Testis (tissue), 2 donors: ENCODE results near the gene IL6ST.

Experiments used
- POLR2A ChIP-seq: fragments of 450-650 bp; IDR thresholded peaks from one replicate; pipeline ENCODE4 v1.6.1; 2017; ENCODE audit warnings: antibody characterized with exemption, mild to moderate bottlenecking, moderate library complexity
- TF ChIP-seq, protein P1 (sequence below), 3 experiments: fragments of 450-650 bp in 2 of 3; fragments of 200-600 bp in 1 of 3; sonication (generic) in 1 of 3; IDR thresholded peaks; one replicate each; pipeline ENCODE4 v1.5.1; 2016 to 2019; ENCODE audit warnings: antibody characterized with exemption in 3 of 3, mild to moderate bottlenecking in 2 of 3, moderate library complexity in 1 of 3

- TF ChIP-seq, protein P1, sequence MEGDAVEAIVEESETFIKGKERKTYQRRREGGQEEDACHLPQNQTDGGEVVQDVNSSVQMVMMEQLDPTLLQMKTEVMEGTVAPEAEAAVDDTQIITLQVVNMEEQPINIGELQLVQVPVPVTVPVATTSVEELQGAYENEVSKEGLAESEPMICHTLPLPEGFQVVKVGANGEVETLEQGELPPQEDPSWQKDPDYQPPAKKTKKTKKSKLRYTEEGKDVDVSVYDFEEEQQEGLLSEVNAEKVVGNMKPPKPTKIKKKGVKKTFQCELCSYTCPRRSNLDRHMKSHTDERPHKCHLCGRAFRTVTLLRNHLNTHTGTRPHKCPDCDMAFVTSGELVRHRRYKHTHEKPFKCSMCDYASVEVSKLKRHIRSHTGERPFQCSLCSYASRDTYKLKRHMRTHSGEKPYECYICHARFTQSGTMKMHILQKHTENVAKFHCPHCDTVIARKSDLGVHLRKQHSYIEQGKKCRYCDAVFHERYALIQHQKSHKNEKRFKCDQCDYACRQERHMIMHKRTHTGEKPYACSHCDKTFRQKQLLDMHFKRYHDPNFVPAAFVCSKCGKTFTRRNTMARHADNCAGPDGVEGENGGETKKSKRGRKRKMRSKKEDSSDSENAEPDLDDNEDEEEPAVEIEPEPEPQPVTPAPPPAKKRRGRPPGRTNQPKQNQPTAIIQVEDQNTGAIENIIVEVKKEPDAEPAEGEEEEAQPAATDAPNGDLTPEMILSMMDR (IDR thresholded peaks at IDR 0.05) = no peak
- TF ChIP-seq POLR2A = no peak
These were observed 33.9 kb upstream of the IL6ST start for GRCh38 chr5:56028708-56029107.
